ENCODE results near the gene TRUB2. TPM values are rescaled to one million over a fixed set of nuclear protein-coding genes. Genes with fewer than 3 reads are reported as not detected.

TRUB2 gene
- total and polyA plus RNA-seq, 4 donors = 14.6 to 28.9 (median 17.2) TPM

GRCh38 chr9:128314697-128315096 lies 7.5 kb downstream of the TRUB2 start:
- TF ChIP-seq CTCF (IDR thresholded peaks at IDR 0.05; ENCODE audit: control extremely low read depth, extremely low read depth) = no peak
- H3K4me3 ChIP-seq = no peak overlapping the region
- DNase-seq (no peak), ATAC-seq (ENCODE audit: insufficient read depth, low FRiP score) (no peak)
- peaks cover 0 to 3% (median 0%) of the 10 kb centered on the region in 5 donors for H3K4me1 ChIP-seq (ENCODE audit: control insufficient read depth in 5 of 5, insufficient read depth in 5 of 5, low read length in 5 of 5)
- no peak overlapping the region for H3K27ac ChIP-seq (ENCODE audit: low read depth in 1 of 2, low read length in 1 of 2)
- no peak overlapping the region for H3K9ac ChIP-seq (ENCODE audit: insufficient read depth in 1 of 2, low read length in 2 of 2)
- no peaks in the 10 kb centered on the region for H3K27me3 ChIP-seq (ENCODE audit: control insufficient read depth in 3 of 3, insufficient read depth in 3 of 3, low read length in 2 of 3)
- H3K9me3 ChIP-seq (ENCODE audit: control insufficient read depth in 4 of 4, insufficient read depth in 3 of 4, low read length in 3 of 4) = no peaks in the 10 kb centered on the region
- 95 to 96% methylated on average over 4 of the region's 4 CpGs for WGBS, 2 donors
- H3K36me3 ChIP-seq (ENCODE audit: control insufficient read depth in 4 of 4, insufficient read depth in 4 of 4, low read length in 4 of 4) = peaks cover 7 to 45% (median 20%) of the 10 kb centered on the region in 4 donors

GRCh38 chr9:128310461-128310860 lies 11.8 kb downstream of the TRUB2 start:
- no peak for ATAC-seq (ENCODE audit: insufficient read depth, low FRiP score)
- 89 to 92% methylated on average over 10 of the region's 10 CpGs for whole genome bisulfite sequencing, 2 donors
- peaks cover 1 to 39% (median 7%) of the 10 kb centered on the region in 4 donors for H3K36me3 ChIP-seq (ENCODE audit: control insufficient read depth in 4 of 4, insufficient read depth in 4 of 4, low read length in 4 of 4)
- DNase-seq = no peak
- no peaks in the 10 kb centered on the region for H3K27me3 ChIP-seq (ENCODE audit: control insufficient read depth in 3 of 3, insufficient read depth in 3 of 3, low read length in 2 of 3)
- H3K4me1 ChIP-seq (ENCODE audit: control insufficient read depth in 5 of 5, insufficient read depth in 5 of 5, low read length in 5 of 5) = peaks cover 0 to 3% (median 0%) of the 10 kb centered on the region in 5 donors
- H3K9me3 ChIP-seq (ENCODE audit: control insufficient read depth in 4 of 4, insufficient read depth in 3 of 4, low read length in 3 of 4) = no peaks in the 10 kb centered on the region
- no peak overlapping the region for H3K9ac ChIP-seq (ENCODE audit: insufficient read depth in 1 of 2, low read length in 2 of 2)
- H3K4me3 ChIP-seq = no peak overlapping the region
- no peak for TF ChIP-seq CTCF (IDR thresholded peaks at IDR 0.05; ENCODE audit: control extremely low read depth, extremely low read depth)
- peak overlapping the region in 1 of 2 donors; percentile 65 for H3K27ac ChIP-seq (ENCODE audit: low read depth in 1 of 2, low read length in 1 of 2)

- no peak for DNase-seq
- Histone ChIP-seq H3K27ac (ENCODE audit: low read depth in 1 of 2, low read length in 1 of 2) (no peak overlapping the region), H3K4me3 (no peak overlapping the region), H3K9me3 (ENCODE audit: control insufficient read depth in 4 of 4, insufficient read depth in 3 of 4, low read length in 3 of 4) (no peaks in the 10 kb centered on the region), H3K27me3 (ENCODE audit: control insufficient read depth in 3 of 3, insufficient read depth in 3 of 3, low read length in 2 of 3) (no peaks in the 10 kb centered on the region), H3K36me3 (ENCODE audit: control insufficient read depth in 4 of 4, insufficient read depth in 4 of 4, low read length in 4 of 4) (peaks cover 0 to 33% (median 3%) of the 10 kb centered on the region in 4 donors), H3K9ac (ENCODE audit: insufficient read depth in 1 of 2, low read length in 2 of 2) (no peak overlapping the region), H3K4me1 (ENCODE audit: control insufficient read depth in 5 of 5, insufficient read depth in 5 of 5, low read length in 5 of 5) (peaks cover 0 to 3% (median 0%) of the 10 kb centered on the region in 5 donors)
- WGBS, 2 donors = 96 to 97% methylated on average over 16 of the region's 16 CpGs
- TF ChIP-seq CTCF (IDR thresholded peaks at IDR 0.05; ENCODE audit: control extremely low read depth, extremely low read depth) = no peak
- no peak for ATAC-seq (ENCODE audit: insufficient read depth, low FRiP score)
Measured at GRCh38 chr9:128309551-128309950, 12.7 kb downstream of the TRUB2 start.

GRCh38 chr9:128304971-128305288 lies 17.3 kb downstream of the TRUB2 start:
- ATAC-seq (ENCODE audit: insufficient read depth, low FRiP score) (no peak), DNase-seq (no peak)
- no peak overlapping the region for H3K9ac ChIP-seq (ENCODE audit: insufficient read depth in 1 of 2, low read length in 2 of 2)
- H3K9me3 ChIP-seq (ENCODE audit: control insufficient read depth in 4 of 4, insufficient read depth in 3 of 4, low read length in 3 of 4) = no peaks in the 10 kb centered on the region
- no peak overlapping the region for H3K4me3 ChIP-seq
- H3K27ac ChIP-seq (ENCODE audit: low read depth in 1 of 2, low read length in 1 of 2) = no peak overlapping the region
- peaks cover 0 to 12% (median 3%) of the 10 kb centered on the region in 4 donors for H3K36me3 ChIP-seq (ENCODE audit: control insufficient read depth in 4 of 4, insufficient read depth in 4 of 4, low read length in 4 of 4)
- no peaks in the 10 kb centered on the region for H3K4me1 ChIP-seq (ENCODE audit: control insufficient read depth in 5 of 5, insufficient read depth in 5 of 5, low read length in 5 of 5)
- 77 to 81% methylated on average over 5 of the region's 5 CpGs for WGBS, 2 donors
- TF ChIP-seq CTCF (IDR thresholded peaks at IDR 0.05; ENCODE audit: control extremely low read depth, extremely low read depth) = no peak
- H3K27me3 ChIP-seq (ENCODE audit: control insufficient read depth in 3 of 3, insufficient read depth in 3 of 3, low read length in 2 of 3) = no peaks in the 10 kb centered on the region

Measured in lung (tissue), 12 donors.